IPS-15b (cell line): ENCODE data around the gene NLRP5.

Experiments
- H3K27me3 ChIP-seq: one replicate; pipeline ENCODE4 v1.6.1; 2013; ENCODE audit warnings: low read length; ENCODE audit not compliant: control insufficient read depth, insufficient read depth
- H3K36me3 ChIP-seq: one replicate; pipeline ENCODE4 v1.6.1; 2013; ENCODE audit warnings: low read length; ENCODE audit not compliant: control insufficient read depth, insufficient read depth
- H3K4me1 ChIP-seq: one replicate; pipeline ENCODE4 v1.6.1; 2013; ENCODE audit warnings: mild to moderate bottlenecking, low read length; ENCODE audit not compliant: control insufficient read depth, insufficient read depth
- H3K4me3 ChIP-seq: one replicate; pipeline ENCODE4 v1.5.1; 2013; ENCODE audit warnings: low read depth, low read length
- H3K9ac ChIP-seq: one replicate; pipeline ENCODE4 v1.6.1; 2013; ENCODE audit warnings: low read depth, mild to moderate bottlenecking, low read length
- H3K9me3 ChIP-seq: one replicate; pipeline ENCODE4 v1.6.1; 2013; ENCODE audit warnings: mild to moderate bottlenecking, low read length; ENCODE audit not compliant: control insufficient read depth, insufficient read depth

Gene NLRP5

GRCh38 chr19:56079609-56080008 lies 93.0 kb downstream of the NLRP5 start:
- Histone ChIP-seq H3K9ac (no peak overlapping the region), H3K36me3 (no peaks in the 10 kb centered on the region), H3K9me3 (no peaks in the 10 kb centered on the region), H3K27me3 (no peaks in the 10 kb centered on the region), H3K4me3 (no peak overlapping the region), H3K4me1 (peaks cover 3% of the 10 kb centered on the region)

- peaks cover 5% of the 10 kb centered on the region for H3K4me1 ChIP-seq
- H3K9ac ChIP-seq, result peak overlapping the region; percentile 65
Measured at GRCh38 chr19:56080669-56081401, 94.3 kb downstream of the NLRP5 start.

DNA sequence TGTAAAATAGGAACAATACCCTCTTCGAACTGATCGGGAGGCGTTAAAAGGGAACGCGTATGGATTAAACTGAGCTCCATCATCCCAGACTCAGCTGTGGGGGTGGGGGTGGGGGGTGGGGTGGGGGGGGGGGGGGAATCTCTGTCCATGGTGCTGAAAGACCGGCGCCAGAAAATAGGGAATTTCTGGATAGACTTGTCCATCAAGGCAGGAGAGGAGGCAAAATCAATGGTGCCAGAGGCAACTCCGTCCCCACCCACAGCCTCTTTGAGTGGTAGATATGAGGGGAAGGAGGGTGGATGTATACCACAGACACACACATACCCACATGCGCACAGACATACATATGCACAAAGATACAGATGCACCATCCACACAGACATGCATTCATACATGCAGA lies 97.1 kb downstream of the NLRP5 start:
- Histone ChIP-seq H3K9ac (no peak overlapping the region), H3K36me3 (peaks cover 7% of the 10 kb centered on the region), H3K27me3 (no peaks in the 10 kb centered on the region), H3K4me3 (no peak overlapping the region), H3K9me3 (no peaks in the 10 kb centered on the region), H3K4me1 (peaks cover 6% of the 10 kb centered on the region)

More at GRCh38 chr19:56080669-56081401, 94.3 kb downstream of the NLRP5 start:
- no peaks in the 10 kb centered on the region for H3K27me3 ChIP-seq
- H3K9me3 ChIP-seq, result no peaks in the 10 kb centered on the region
- peaks cover 3% of the 10 kb centered on the region for H3K36me3 ChIP-seq
- peak overlapping the region; percentile 78 for H3K4me3 ChIP-seq

GRCh38 chr19:56084835-56085536 lies 98.4 kb downstream of the NLRP5 start:
- Histone ChIP-seq H3K27me3 (no peaks in the 10 kb centered on the region), H3K9me3 (no peaks in the 10 kb centered on the region), H3K9ac (no peak overlapping the region), H3K4me1 (peaks cover 6% of the 10 kb centered on the region), H3K4me3 (no peak overlapping the region), H3K36me3 (peaks cover 14% of the 10 kb centered on the region)

DNA sequence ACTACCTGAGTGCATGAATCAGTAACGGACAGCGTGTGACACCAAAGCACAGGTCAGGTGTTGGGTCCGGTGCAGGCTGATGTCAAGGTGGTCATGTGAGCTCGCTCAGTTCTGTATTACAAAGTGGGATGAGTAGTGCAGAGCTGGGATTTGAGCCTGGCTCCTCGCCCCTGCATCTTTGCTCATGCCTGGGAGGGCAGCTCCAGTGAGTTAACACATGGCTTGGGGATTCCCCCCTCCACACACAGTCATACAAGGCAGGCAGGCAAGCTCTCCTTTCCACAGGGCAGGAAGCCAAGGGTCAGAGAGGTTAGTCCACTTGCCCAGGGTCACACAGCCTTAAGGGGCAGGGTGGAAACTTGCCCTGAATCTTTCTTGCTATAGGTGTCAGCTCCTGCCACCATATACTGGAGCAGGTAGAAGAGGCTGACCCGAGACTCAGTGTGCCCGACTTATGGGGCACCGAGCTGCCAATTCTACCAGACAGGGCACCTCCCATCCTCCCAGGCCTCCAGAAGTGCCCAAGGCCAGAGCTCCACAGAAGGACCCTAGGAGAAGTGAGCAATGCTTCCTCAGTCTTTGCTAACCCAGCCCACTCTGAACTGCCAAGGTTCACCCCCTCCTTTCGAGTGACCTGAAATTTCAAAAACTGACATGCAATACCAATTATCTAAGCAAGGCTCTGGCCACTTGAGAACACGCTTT lies 99.1 kb downstream of the NLRP5 start:
- Histone ChIP-seq H3K36me3 (peaks cover 14% of the 10 kb centered on the region), H3K9me3 (no peaks in the 10 kb centered on the region), H3K27me3 (no peaks in the 10 kb centered on the region), H3K9ac (no peak overlapping the region), H3K4me3 (no peak overlapping the region), H3K4me1 (peaks cover 6% of the 10 kb centered on the region)

GRCh38 chr19:56086671-56087430 lies 100.3 kb downstream of the NLRP5 start:
- Histone ChIP-seq H3K9ac (no peak overlapping the region), H3K36me3 (peaks cover 16% of the 10 kb centered on the region), H3K4me3 (no peak overlapping the region), H3K27me3 (no peaks in the 10 kb centered on the region), H3K9me3 (no peaks in the 10 kb centered on the region), H3K4me1 (peaks cover 6% of the 10 kb centered on the region)

DNA sequence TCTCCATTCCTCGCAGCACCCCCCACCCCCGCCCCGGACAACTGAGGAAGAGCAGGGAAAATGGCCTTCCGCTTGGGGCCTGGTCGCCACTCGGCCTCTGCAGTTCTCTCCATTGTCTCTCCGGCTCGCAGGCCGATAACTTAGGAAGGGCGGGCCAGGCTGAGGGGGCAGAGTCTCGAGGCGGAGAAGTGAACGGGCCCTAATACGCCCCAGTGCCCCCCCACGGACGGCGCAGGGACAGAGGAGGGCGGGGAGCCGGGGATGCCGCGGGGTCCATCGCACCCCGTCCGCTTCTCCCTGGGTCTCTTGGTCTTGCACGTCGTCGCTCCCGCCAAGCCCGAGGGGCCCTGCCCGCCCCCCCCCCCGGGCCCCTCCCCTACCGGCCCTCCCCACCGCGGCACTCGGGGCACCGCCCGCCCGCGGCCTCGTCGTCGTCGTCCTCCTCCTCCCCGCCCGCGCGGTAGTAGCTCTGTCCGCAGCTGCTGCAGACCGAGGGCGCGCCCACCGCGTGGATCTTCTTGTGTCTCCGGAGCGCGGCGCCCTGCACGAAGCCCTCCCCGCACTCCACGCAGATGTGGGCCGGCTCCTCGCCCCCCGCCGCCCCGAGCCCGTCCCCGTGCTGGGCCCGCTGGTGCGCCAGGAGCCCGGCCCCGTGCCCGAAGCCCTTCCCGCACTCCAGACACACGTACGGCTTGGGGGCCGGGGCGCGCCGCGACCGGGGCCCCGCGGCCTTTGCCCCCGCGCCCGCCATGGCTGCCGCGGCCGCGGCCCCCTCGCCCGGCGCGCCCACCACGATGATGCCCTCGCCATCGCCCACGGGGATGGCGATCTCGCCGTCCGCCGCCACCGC lies 101.3 kb downstream of the NLRP5 start:
- Histone ChIP-seq H3K4me1 (peaks cover 8% of the 10 kb centered on the region), H3K9ac (no peak overlapping the region), H3K9me3 (no peaks in the 10 kb centered on the region), H3K27me3 (no peaks in the 10 kb centered on the region), H3K4me3 (no peak overlapping the region), H3K36me3 (peaks cover 20% of the 10 kb centered on the region)

GRCh38 chr19:56088497-56089215 lies 102.1 kb downstream of the NLRP5 start:
- Histone ChIP-seq H3K4me1 (peaks cover 8% of the 10 kb centered on the region), H3K27me3 (no peaks in the 10 kb centered on the region), H3K9ac (no peak overlapping the region), H3K9me3 (no peaks in the 10 kb centered on the region), H3K36me3 (peaks cover 28% of the 10 kb centered on the region), H3K4me3 (no peak overlapping the region)

DNA sequence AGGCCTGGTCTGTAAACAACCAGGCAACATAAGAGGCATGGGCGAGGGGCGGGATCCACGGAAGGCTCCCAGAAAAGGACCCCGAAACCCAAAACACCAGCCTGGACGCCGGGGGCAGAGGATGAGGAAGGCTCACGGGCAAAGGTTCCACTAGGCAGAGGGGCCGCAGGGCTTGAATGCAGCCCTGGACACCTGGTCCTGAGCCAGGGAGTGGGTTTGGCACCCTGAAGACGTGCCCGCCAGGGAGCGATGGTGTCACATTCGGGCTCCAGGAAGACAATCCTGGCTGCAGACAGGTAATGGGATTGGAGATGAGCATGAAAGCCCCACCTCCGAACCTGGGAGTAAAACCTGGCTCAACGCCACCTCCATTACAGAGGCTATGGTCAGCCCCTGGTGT lies 102.8 kb downstream of the NLRP5 start:
- Histone ChIP-seq H3K9ac (no peak overlapping the region), H3K4me3 (no peak overlapping the region), H3K4me1 (peaks cover 6% of the 10 kb centered on the region), H3K27me3 (no peaks in the 10 kb centered on the region), H3K36me3 (peaks cover 29% of the 10 kb centered on the region), H3K9me3 (no peaks in the 10 kb centered on the region)

DNA sequence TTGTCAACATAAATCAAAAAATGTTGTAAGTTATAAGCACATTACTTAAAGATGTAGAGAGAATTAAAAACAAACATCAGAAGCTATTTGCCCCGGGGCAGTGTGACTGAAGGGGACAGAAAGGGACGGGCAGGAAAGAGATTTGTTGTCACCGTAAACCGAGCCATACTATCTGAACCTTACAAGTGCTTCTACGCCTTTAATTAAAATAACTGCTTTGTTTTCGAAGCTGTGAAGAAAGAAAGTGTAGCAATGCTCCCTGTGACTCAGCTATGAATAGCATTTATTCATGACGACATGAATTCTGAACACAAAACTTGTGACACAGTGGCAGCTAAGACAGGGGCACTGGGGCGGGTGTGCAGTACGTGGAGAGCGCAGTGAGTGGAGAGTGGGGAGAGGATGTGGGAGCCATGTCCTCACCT lies 104.5 kb downstream of the NLRP5 start:
- H3K36me3 ChIP-seq, result peaks cover 29% of the 10 kb centered on the region
- peaks cover 2% of the 10 kb centered on the region for H3K4me1 ChIP-seq
- no peak overlapping the region for H3K9ac ChIP-seq
- H3K4me3 ChIP-seq, result no peak overlapping the region
- H3K9me3 ChIP-seq, result no peaks in the 10 kb centered on the region
- no peaks in the 10 kb centered on the region for H3K27me3 ChIP-seq
